NCI-H1048 (cell line): ENCODE measurements around the gene DCLK2.
A peak's percentile ranks its signal among the peaks of the same experiment; 100 is the strongest.

ENCODE experiments used
- DNase-seq: peaks from one replicate; lab custom pipeline; 2025; lab: John Stamatoyannopoulos, UW

DCLK2 gene

DNA sequence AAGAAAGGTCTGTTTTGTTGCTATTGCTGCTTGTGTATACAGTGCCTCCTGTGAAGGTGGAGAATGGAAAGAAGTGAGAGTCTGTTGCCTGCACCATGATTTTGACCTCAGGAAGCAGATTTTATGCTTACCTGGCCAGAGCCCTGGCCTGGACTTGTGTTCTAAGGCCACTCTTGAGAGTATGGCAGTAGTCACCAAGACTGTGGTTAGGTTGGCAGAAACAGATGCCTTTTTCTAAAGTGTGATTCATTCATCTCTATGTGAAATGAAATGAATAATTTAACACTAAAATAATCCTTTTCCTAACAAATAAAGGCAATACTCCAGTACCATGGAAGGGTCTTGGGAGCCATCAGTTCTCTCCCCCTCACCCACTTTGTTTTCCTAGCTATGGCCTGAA lies 161.8 kb downstream of the DCLK2 start:
- DNase-seq, result no peak

DNA sequence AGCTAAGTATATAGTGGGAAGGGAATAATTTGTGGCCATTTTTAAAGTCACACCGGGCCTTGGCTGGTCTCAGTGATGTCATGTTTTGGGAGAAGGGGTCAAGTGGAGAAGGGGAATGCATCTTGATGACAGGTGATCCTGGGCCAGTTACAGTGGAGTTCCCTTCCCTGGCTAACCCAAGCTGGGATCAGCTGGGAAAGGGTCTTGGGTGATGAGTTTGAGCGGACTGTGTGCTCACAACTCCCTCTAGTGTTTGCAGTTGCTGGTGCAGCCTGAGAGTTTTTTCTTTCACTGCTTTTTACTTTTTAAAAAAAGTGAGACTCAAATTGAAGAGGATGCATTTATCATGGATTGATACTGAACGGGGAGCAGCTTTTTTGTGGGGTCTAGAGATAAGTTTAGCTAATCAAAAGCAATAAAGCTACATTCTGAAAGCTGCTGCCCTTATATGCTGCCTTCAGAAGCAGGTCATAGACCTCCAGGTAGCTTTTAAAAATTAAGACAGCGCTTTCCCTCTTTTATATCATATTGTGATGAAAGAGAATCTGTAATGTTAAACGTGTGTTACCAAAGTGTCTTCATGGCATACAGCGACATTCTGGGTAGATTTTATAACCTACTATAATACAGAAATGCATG lies 164.7 kb downstream of the DCLK2 start:
- DNase-seq, result peak; percentile 33

DNA sequence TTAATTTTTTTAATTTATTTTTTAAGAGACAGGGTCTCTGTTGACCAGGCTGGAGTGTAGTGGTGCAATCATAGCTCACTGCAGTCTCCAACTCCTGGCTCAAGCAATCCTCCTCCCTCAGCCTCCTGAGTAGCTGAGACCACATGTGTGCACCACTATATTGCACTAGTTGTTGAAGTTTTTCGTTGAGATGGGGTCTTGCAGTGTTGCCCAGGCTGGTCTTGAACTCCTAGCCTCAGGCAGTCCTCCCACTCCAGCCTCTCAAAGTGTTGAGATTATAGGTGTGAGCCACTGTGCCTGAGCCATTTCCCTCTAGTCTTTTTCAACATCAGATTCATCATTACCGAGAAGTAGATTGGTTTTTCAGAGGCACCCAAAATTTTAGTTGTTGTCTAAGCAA lies 165.7 kb downstream of the DCLK2 start:
- no peak for DNase-seq

DNA sequence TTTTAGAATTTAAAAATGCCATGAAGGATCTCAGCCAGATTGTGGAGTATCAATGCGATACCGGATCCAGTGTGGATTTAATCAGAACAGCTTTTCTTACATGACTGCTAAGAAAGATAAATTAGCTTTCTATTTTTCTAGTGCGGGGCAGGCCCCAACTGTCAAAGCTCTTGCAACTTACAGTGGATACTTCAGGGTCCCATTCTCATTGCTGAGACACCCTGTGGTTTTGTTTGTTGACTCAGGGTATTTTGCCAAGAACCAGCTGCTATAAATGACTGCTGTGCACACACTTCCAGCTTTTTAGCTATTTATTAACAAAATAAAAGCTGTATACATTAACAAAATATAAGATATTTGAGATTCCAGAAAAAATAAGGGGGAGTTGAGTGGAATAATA lies 166.4 kb downstream of the DCLK2 start:
- no peak for DNase-seq

DNA sequence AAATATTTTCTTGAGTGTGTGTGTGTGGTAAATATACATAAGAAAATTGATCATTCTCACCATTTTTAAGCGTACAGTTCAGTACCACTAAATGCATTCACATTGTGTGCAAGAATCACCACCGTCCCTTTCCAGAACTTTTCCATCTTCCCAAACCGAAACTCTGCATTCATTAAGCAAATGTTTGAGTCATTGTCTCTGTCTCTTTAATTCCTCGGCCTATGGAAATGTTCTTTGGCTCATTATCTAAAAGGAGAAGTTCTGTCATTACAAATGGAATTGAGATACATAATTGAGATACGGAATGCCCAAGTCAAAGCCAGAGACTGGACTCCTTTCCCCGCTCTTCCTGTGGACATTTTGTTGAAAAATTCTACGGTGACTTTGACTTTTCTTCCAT lies 168.9 kb downstream of the DCLK2 start:
- DNase-seq, result no peak

DNA sequence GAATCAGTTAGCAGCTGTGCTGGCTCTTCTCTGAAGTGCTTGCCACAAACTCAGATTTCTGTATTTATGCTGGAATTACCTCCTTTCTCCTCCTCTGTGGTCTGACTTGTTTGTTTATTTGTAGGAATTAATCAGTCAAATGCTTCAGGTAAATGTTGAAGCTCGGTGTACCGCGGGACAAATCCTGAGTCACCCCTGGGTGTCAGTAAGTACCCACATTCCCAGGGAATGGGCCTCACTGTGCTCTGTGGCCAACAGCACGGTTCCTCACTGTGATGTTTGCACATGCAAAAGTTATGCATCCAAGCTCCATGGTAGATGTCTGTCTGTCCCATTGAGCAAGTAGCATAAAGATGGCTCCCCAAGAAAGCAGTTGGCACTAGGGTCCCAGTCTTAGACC lies 169.9 kb downstream of the DCLK2 start:
- no peak for DNase-seq

DNA sequence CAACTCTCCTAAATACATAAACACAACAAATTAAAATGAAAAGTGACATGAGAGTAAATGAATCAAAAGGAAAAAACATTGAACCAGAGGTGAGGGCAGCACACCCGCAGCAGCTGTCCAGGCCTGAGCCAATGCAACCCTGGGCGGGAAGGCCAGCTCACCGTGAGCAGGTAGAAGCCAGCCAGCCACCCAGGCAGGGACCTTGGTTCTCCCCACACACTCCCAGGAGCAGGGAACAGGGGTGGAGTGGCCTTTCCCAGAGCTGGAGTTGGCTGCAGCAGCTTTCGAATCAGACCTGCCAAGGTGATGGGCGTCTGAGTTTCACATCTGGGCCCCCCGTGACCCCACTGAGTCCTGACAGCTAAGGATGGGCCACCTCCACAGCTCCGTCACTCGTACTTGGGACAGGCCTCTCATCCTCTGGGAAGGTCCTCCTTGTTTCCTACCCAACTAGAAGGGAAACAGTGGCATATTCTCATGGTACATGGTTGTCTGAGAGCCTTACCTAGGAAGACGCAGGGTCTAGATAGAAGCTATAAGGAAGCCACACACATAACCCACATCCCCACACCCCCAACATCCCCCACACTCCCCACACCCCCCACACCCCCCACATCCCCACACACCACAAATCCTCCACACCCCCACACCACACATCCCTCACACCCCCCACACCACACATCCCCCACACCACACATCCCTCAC lies 172.2 kb downstream of the DCLK2 start:
- DNase-seq, result no peak

DNA sequence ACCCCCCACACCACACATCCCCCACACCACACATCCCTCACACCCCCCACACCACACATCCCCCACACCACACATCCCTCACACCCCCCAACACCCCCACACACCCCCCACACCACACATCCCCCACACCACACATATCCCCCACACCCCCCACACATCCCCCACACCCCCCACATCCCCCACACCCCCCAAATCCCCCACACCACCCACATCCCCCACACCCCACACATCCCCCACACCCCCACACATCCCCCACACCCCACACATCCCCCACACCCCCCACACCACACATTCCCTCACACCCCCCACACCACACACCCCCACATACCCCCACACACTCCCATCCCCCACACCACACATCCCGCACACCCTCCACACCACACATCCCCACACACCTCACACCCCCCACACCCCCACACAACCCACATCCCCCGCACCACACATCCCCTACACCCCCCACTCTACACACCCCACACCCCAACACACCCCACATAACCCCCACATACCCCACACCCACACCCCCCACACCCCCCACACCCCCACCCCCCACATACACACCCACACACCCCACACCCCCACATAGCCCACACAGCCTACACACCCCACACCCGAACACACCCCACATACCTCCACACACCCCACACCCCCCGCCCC lies 172.9 kb downstream of the DCLK2 start:
- no peak for DNase-seq

DNA sequence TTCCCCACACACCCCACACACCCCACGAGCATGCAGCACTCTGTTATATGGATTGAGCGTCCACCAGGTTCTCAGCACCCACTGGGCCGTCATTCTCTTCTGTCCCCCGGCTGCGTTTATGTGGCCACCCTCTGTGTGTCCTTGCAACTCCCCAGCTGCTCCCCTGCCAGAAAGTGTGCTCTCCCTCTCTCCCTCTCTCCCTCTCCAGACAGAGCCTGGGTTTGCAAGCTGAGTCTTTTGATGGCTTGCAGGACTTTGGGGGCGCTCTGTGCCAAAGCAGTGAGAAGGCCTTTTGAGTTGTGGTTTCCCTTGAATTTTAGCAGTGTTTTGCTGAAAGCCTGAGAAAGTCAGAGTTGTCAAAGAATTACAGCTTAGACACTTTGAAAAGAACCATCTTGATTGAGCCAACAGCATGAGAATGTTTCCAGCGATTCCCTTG lies 173.5 kb downstream of the DCLK2 start:
- no peak for DNase-seq

DNA sequence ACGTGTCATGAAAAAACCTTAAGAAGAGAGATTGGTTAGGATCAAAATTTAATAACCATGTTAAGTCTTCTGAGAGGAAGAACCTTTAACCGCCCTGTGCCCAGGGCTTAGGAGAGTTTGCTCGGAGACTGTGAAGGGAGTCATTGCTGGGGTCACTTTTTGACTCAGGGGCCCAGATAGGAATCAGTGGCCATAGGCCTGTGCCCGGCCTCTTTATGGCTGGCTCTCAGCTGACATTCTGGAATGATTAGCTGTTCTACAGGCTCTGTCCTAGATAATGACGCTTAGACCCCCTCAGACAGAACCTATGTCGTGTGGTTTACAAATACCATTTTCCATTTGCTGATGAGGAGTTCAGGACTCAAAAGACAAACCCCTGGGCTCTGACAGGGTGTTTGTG lies 174.1 kb downstream of the DCLK2 start:
- DNase-seq, result no peak

DNA sequence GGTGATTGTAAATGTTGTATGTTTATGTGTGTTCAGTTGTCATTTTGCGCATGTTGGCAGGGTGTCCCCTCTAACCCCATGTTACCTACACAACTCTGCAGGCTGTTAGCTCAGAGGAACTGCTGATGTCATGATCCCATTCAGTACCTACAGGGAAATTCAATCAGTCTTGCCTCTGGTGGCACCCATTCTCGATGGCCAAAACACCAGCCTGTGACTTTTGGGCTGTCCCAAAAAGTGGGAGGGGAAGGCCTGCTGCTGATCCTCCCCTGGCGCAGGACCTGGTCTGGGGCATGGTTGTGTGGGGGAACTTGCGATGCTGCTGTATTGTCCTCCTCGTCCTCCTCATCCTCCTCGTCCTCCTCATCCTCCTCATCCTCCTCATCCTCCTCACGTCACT lies 174.5 kb downstream of the DCLK2 start:
- DNase-seq, result no peak

DNA sequence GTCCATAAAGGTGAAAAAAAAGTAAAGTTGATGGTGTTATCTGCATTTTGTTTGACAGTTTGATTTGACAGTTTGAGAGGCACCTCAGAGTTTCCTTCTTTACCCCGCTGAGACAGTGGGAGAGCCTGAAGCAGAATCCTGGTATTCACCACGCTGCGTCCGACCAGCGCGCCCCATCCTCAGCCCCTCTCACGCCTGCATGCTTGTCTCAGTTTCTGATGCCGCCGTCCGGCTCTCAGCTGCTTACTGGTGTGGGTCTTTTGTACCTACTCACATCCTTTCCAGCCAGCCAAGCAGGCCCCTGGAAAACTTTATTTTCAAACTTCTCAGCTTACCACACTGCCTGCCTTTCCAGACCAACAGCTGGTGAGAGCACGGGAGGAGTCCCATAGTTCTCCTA lies 175.2 kb downstream of the DCLK2 start:
- no peak for DNase-seq

DNA sequence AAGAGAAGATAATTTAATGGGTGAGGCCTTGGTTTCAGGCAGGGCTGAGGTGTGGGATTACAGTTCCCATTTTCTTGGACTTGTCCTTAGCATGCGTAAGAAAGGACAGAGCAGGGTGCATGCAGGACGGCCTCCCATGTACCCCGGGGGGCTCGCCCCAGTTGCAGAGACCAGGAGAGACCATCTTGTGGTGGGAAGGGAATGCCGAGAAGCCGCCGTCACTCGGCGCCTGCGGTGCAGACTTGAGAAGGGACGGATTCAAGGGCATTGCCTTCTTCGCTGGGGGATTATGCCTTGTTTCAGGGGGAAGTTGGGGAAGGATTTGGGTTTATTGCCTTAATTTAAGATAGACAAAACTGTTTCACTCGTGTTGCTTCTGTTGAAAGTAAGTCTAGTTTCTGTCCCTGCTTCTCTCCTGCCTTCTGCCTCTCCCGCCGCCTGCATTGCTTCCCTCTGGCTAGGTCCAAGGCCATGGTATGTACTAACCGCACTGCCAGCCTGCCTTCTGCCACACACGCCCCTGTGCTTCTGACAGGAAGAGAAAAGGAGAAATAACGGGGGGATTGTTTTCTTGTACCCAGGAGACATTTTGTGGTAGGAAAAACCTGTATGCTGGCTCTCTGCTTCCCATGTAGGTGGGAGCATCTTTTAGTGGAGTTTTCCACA lies 175.9 kb downstream of the DCLK2 start:
- DNase-seq, result no peak

DNA sequence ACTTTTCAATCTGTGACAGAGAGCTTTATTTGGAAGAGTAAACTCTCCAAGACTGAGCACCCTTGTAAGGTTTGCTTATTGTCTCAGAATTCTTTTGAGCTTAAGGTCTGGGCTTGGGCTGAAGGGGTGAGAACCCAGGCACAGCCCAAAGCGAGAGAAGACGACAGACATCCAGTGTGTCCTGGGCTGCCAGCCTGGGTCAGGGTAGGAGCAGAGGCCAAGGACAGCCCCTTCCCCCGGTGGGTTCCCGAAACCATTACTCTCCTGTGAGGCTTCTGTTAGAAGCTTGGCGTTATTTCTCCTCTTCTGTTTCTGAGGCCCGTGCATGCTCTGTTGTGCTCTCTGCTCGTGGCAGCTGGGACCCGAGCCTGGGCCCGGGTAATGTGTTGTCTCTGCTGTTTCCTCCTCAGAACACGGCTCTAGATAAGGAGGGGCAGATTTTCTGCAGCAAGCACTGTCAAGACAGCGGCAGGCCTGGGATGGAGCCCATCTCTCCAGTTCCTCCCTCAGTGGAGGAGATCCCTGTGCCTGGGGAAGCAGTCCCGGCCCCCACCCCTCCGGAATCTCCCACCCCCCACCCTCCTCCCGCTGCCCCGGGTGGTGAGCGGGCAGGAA lies 177.5 kb downstream of the DCLK2 start:
- DNase-seq, result no peak

DNA sequence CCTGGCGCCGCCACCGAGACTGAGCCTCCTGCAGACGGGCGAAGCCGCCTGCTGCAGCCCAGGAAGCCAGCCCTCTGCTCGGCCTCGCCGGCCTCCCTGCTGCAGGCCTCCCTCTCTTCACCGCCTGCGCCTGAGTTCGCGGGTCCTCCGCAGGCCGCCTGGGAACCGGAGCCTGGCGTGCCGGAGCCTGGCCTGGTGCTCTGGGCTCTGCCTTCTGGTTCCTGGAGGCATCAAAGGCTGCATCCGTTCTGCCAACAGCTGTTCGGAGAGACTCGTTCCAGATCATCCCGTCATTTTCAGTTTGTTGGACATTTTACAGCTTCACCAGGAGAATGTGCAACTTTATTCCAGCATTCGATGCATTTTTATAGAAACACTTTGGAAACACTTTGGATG lies 178.0 kb downstream of the DCLK2 start:
- no peak for DNase-seq

DNA sequence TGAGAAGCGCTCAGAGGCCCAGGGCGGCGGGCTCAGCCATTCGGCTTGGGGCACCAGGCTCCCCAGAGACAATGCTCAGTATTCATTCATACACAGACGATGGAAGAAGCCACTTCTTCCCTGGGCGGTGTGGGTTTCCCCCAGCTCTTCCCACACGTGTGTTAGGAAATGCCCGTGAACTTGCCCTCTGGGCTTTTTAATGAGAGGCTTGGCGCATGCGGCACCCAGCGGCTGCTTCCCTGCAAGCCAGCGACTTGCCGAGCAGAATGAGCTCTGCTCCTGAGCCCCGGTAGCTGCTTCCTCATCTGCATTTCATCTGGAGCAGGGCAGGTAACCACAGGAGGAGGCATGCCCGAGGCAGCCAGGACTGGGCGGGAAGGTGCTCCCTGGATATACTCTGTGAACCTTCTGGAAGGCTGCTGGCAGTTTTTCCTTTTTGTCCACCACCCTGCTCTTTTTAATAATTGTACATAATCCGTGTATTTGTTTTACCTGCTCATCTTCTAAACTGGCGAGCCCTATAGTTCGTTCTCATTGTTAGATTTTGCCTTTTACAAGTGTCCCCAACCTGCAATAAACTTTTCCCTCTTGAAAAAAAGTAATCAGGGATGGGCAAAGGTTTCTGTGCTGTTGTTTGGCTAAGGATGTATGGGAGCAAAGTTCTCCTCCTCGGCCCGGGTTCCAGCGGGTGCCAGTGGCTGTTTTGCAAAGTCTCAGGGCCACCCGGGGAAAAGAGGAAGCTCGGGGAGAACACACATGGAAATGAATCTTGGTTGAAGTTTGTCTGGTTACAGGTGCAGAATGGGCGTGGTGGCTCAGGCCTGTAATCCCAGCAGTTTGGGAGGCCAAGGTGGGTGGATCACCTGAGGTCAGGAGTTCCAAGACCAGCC lies 178.8 kb downstream of the DCLK2 start:
- no peak for DNase-seq

DNA sequence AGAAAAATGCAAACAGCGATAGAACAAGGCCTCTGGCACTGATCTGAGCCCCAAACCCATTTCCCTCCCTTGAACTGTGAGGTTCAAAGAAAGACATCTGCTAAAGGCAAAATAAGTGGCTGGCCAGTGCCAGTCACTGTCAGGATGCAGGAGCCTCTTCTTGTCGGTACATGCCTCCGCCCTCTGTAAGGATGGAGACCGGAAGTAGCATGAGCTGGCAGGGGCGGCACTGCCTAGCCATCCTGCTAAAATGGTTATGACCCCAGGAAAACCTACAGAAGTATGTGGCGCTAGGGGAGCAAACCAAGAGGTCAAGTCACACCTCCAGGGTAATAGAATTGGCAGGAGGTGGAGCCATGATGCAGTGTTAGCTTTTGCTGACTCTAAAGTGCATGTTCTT lies 180.3 kb downstream of the DCLK2 start:
- no peak for DNase-seq

DNA sequence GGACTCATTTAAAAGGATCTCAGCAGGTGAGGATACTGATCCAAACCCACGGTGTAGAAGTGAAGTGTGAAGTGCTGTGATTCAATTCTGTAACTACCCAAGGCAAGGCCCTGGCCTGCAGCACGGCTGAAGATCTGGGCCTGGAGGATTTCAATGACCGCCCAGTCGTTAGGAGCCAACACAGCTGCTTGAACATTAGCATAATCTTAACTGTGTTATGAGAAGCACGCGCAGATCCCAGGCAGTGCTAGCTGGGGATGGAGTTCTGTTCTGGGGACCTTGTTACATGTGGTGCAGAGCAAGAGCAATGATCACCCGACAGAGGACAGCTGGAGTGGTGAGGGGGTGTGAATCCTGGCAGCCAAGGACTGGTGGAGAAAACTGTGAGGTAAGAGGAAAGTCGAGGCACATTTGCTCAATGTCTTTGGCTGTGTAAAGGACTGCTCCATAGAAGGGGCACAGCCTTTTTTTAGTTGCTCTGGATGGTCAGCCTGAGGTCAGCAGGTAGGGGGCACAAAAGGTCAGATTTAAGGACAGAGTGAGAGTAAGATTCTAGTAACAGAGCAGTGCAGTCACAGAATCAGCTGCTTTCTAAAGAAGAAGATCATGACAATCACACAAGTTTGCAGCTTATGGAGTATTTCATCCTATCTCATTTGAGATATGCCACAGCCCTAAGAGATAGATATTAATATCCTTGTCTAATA lies 181.8 kb downstream of the DCLK2 start:
- no peak for DNase-seq

DNA sequence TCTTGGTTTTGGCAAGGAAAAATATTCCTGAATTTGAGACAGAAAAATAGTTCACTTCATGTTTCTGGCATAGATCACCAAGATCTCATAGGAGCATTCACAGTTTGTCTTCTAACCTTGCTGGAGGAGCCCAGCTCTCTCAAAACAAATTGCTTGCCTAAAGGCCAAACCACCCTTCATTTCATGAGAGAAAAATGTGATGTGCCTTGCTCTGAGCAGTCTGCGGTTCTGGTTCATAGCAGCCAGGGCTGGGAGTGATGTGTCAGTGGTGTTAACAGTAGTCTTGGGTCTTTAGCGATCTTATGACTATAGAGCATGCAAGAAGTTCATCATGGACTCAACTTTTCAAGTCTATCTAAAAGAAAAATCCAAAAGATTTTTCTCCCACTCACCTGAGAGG lies 183.3 kb downstream of the DCLK2 start:
- no peak for DNase-seq

DNA sequence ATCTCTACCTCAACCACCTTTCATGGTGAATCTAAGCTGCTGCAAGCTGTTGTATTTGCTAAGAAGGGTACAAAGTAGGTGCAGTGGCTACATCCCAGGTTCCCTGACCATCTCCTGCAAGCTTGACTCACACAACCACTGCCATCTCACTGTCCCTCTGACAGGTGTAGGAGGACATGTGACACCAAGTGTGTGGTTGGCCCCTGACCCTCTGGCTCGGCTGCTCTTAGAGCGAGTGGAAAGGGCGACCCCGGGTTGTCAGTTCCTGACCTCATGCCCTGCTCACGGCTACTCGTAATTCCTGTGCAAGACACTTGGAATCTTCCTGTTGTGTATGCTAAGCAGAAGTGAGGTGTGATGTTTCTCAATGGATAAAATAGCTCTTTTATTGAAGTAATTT lies 184.4 kb downstream of the DCLK2 start:
- DNase-seq, result no peak

DNA sequence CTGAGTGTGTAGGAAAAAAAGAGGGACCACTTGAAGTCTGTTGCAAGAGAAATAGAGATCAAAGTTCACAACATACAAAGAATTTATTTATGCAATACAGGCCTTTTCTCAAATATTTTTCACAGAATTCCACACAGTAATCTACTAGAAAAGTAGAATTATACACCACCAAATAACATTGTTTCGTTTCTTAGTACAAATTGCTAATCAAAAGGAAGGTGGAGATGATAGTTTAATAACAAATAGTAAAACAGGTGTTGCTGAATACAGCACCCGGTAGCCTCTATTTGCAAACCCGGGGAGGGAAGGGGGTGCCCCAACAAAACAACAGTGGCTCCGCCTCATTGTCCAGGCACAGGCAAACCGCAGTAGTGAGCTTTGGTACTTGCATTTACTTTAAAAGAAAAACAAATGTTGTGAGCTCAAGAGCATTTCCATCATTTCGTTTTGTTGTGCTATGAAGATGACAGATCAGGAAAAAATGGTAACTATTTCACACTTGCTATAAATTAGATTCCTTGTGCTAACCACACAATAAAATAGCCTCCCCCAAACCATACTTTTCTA lies 186.4 kb downstream of the DCLK2 start:
- no peak for DNase-seq
